Activated CD8-positive, alpha-beta memory T cell treated with anti-CD3 and anti-CD28 coated beads for 4 hours (primary cell): ENCODE results near the gene ZNF281.
A peak's percentile ranks its signal among the peaks of the same experiment; 100 is the strongest.
"Not testable (repeated sequence)": the region's sequence is repeated elsewhere in the genome, so short reads cannot be mapped to it uniquely, and the experiment has no call there.

Source experiments
- DNase-seq, 2 donors: peaks; one replicate each; pipeline ENCODE4 v3.0.0-alpha.2; 2020; ENCODE audit warnings: low read depth in 2 of 2

ZNF281 gene

GRCh38 chr1:200409761-200410565, at the start of gene ZNF281:
TSS of gene ZNF281 (minus strand) at chr1:200410036. CDS start at chr1:200409705, 331 bp downstream.
- peak; percentile 93 to 95 for DNase-seq

GRCh38 chr1:200458780-200459179, 48.9 kb upstream of the ZNF281 start:
- DNase-seq, result no peak

GRCh38 chr1:200457810-200458209, 48.0 kb upstream of the ZNF281 start:
- DNase-seq, result no peak

GRCh38 chr1:200454425-200454824, 44.6 kb upstream of the ZNF281 start:
- DNase-seq, result no peak

- no peak for DNase-seq
Observed at GRCh38 chr1:200453553-200453905, 43.7 kb upstream of the ZNF281 start.

- DNase-seq, result no peak
Observed at GRCh38 chr1:200452850-200453552, 43.2 kb upstream of the ZNF281 start.

GRCh38 chr1:200448034-200448762, 38.4 kb upstream of the ZNF281 start:
- no peak for DNase-seq

- no peak for DNase-seq
Observed at GRCh38 chr1:200445213-200445612, 35.4 kb upstream of the ZNF281 start.

- no peak for DNase-seq
Observed at GRCh38 chr1:200444478-200444877, 34.6 kb upstream of the ZNF281 start.

GRCh38 chr1:200443860-200444259, 34.0 kb upstream of the ZNF281 start:
- no peak for DNase-seq

- no peak for DNase-seq
Observed at GRCh38 chr1:200442537-200443156, 32.8 kb upstream of the ZNF281 start.

- DNase-seq, result no peak
Observed at GRCh38 chr1:200442023-200442422, 32.2 kb upstream of the ZNF281 start.

- DNase-seq, result no peak
Observed at GRCh38 chr1:200438911-200439310, 29.1 kb upstream of the ZNF281 start.

- DNase-seq, result not testable (repeated sequence)
Observed at GRCh38 chr1:200438413-200438812, 28.6 kb upstream of the ZNF281 start.

GRCh38 chr1:200437556-200438203, 27.8 kb upstream of the ZNF281 start:
- DNase-seq, result no peak

GRCh38 chr1:200437088-200437487, 27.3 kb upstream of the ZNF281 start:
- no peak for DNase-seq

GRCh38 chr1:200436436-200436835, 26.6 kb upstream of the ZNF281 start:
- DNase-seq, result no peak

- no peak for DNase-seq
Observed at GRCh38 chr1:200435200-200435780, 25.5 kb upstream of the ZNF281 start.

GRCh38 chr1:200433586-200433985, 23.8 kb upstream of the ZNF281 start:
- no peak for DNase-seq

GRCh38 chr1:200432586-200432985, 22.8 kb upstream of the ZNF281 start:
- DNase-seq, result no peak

- DNase-seq, result no peak
Observed at GRCh38 chr1:200429221-200429751, 19.4 kb upstream of the ZNF281 start.
